K562 (cell line): ENCODE measurements around the gene RABGAP1L. TPM values are rescaled to one million over a fixed set of nuclear protein-coding genes. Genes with fewer than 3 reads are reported as not detected.

ENCODE experiments used
- BRD4 ChIP-seq: fragments of 200-600 bp; sonication (generic); IDR thresholded peaks from 2 replicates; pipeline ENCODE4 v1.6.1; 2017; ENCODE audit warnings: inconsistent platforms
- COPS2 ChIP-seq: fragments of 450-650 bp; conservative IDR thresholded peaks from 2 replicates; pipeline ENCODE4 v1.6.1; 2016; ENCODE audit warnings: mild to moderate bottlenecking, moderate library complexity
- CREB1 ChIP-seq, 2 experiments: sonication (generic) in 1 of 2; formaldehyde crosslinking in 1 of 2; IDR thresholded peaks; 2 replicates each; pipeline versions ENCODE4 v1.6.1 to v1.8.0; 2012 to 2022; ENCODE audit warnings: inconsistent platforms in 1 of 2, mild to moderate bottlenecking in 1 of 2, missing genetic modification reagents in 1 of 2, moderate library complexity in 1 of 2
- CSDE1 ChIP-seq, 2 experiments: fragments of 450-650 bp; IDR thresholded peaks; 2 replicates each; pipeline ENCODE4 v1.6.1; 2016; ENCODE audit warnings: mild to moderate bottlenecking in 1 of 2
- GTF2F1 ChIP-seq: IDR thresholded peaks from 2 replicates; pipeline ENCODE4 v1.6.1; 2011; ENCODE audit warnings: low read depth, low read length, improper control_type of control experiment
- JUNB ChIP-seq: fragments of 450-650 bp; formaldehyde crosslinking; conservative IDR thresholded peaks from 2 replicates; pipeline ENCODE4 v1.4.0; 2020; ENCODE audit warnings: mild to moderate bottlenecking
- KAT7 ChIP-seq: sonication (generic); formaldehyde crosslinking; IDR thresholded peaks from 2 replicates; pipeline ENCODE4 v1.8.0; 2022; ENCODE audit warnings: missing genetic modification reagents, mild to moderate bottlenecking, borderline replicate concordance
- KDM1A ChIP-seq, 2 experiments: fragments of 450-650 bp; IDR thresholded peaks; 2 replicates each; pipeline ENCODE4 v1.6.1; 2016; ENCODE audit warnings: mild to moderate bottlenecking in 2 of 2
- MCM7 ChIP-seq, 2 experiments: fragments of 450-650 bp; IDR thresholded peaks; 2 replicates each; pipeline ENCODE4 v1.6.1; 2016 to 2018
- MEF2A ChIP-seq: IDR thresholded peaks from 2 replicates; pipeline ENCODE4 v1.6.1; 2011; ENCODE audit warnings: low read depth, mild to moderate bottlenecking, low read length, moderate library complexity; ENCODE audit not compliant: control insufficient read depth
- MTA3 ChIP-seq: fragments of 450-650 bp; formaldehyde crosslinking; IDR thresholded peaks from 2 replicates; pipeline ENCODE4 v1.6.1; 2017; ENCODE audit warnings: mild to moderate bottlenecking, borderline replicate concordance
- SMARCA4 ChIP-seq: fragments of 450-650 bp; IDR thresholded peaks from 2 replicates; pipeline ENCODE4 v1.6.1; 2016
- TBP ChIP-seq: optimal IDR thresholded peaks from 2 replicates; pipeline ENCODE3; 2011; ENCODE audit warnings: low read depth, low read length, improper control_type of control experiment
- U2AF1 ChIP-seq: fragments of 200-400 bp; formaldehyde crosslinking; optimal IDR thresholded peaks from 2 replicates; pipeline ENCODE3; 2017; ENCODE audit warnings: mild to moderate bottlenecking, low read depth, low read length, moderate library complexity
- YY1 ChIP-seq, 3 experiments: IDR thresholded peaks; 2 replicates each; pipeline ENCODE4 v1.6.1; 2011; ENCODE audit warnings: low read length in 2 of 3, mild to moderate bottlenecking in 2 of 3, moderate library complexity in 2 of 3, borderline replicate concordance in 1 of 3, control low read depth in 1 of 3, low read depth in 1 of 3; ENCODE audit not compliant: insufficient read depth in 3 of 3, insufficient replicate concordance in 2 of 3, control insufficient read depth in 1 of 3, insufficient read length in 1 of 3; ENCODE audit errors: extremely low read depth in 1 of 3
- ZBTB40 ChIP-seq, 2 experiments: fragments of 450-650 bp in 1 of 2; sonication (generic) in 1 of 2; formaldehyde crosslinking in 1 of 2; IDR thresholded peaks; 2 replicates each; pipeline versions ENCODE4 v1.7.1 to v1.9.0; 2016 to 2022; ENCODE audit warnings: inconsistent platforms in 1 of 2, mild to moderate bottlenecking in 1 of 2, missing genetic modification reagents in 1 of 2
- ZNF124 ChIP-seq: sonication (generic); formaldehyde crosslinking; IDR thresholded peaks from 2 replicates; pipeline ENCODE4 v1.8.1; 2022; ENCODE audit warnings: missing genetic modification reagents
- ZNF41 ChIP-seq: fragments of 250-450 bp; sonication (Bioruptor Pico); conservative IDR thresholded peaks from 2 replicates; pipeline ENCODE4 v1.4.0; 2020; ENCODE audit warnings: mild to moderate bottlenecking
- ZNF444 ChIP-seq: fragments of 250-450 bp; sonication (Bioruptor Pico); IDR thresholded peaks from 2 replicates; pipeline ENCODE4 v1.4.0; 2020; ENCODE audit warnings: mild to moderate bottlenecking, moderate library complexity
- ZNF589 ChIP-seq: fragments of 200-800 bp; sonication (Bioruptor generic); IDR thresholded peaks from 2 replicates; pipeline ENCODE4 v1.6.1; 2016; ENCODE audit warnings: low read depth, missing genetic modification characterization, missing compliant biosample characterization
- polyA plus RNA-seq, 8 experiments: library from polyadenylated mRNA; depleted of rRNA in 4 of 8; stranded (reverse) in 5 of 8; unstranded in 3 of 8; fragments of >200 nt; fragmentation: Nextera tagmentation in 2 of 8; fragmentation: Illumina TruSeq in 1 of 8; extraction: Ambion mirVana in 2 of 8; extraction: Trizol in 1 of 8; gene quantifications; 2 replicates each; pipeline versions ENCODE4 v1.2.1 to v1.2.3, GENCODE V29; 2011 to 2014; ENCODE audit warnings: inconsistent platforms in 1 of 8, missing spikeins in 1 of 8
- total RNA-seq, 7 experiments: library from RNA; depleted of rRNA in 6 of 7; stranded (reverse); fragments of >200 nt in 6 of 7; fragmentation: Illumina TruSeq in 2 of 7; extraction: Trizol in 2 of 7; gene quantifications; 2 replicates each; pipeline versions ENCODE4 v1.2.1 to v1.2.3, GENCODE V29; 2011 to 2021; ENCODE audit warnings: low replicate concordance in 1 of 7

RABGAP1L gene
- total and polyA plus RNA-seq, 9 of the 15 experiments (the other 6 are each of a cell fraction or from before 2014, with no cell fraction given), result 16.5 to 44.9 (median 26.7) TPM

- TF ChIP-seq ZBTB40 (IDR thresholded peaks at IDR 0.05) (no peak), ZBTB40 (CRISPR knock-in tag; IDR thresholded peaks at IDR 0.05) (no peak), KDM1A (IDR thresholded peaks at IDR 0.05) (no peak), KAT7 (no peak), ZNF444 (no peak), TBP (peak; percentile 32), CREB1 (IDR thresholded peaks at IDR 0.05) (no peak; the same call in 1 of the 2 replicates), CREB1 (CRISPR knock-in tag; IDR thresholded peaks at IDR 0.05) (0 out of 2 replicates have a peak, but pooled peaks have one; percentile 33), MTA3 (no peak; the same call in 1 of the 2 replicates), JUNB (CRISPR knock-in tag) (no peak), CSDE1 (IDR thresholded peaks at IDR 0.05) (no peak), MEF2A (peak; percentile 69), COPS2 (no peak), ZNF124 (no peak), ZNF41 (CRISPR knock-in tag) (no peak), U2AF1 (no peak), ZNF589 (0 out of 2 replicates have a peak, but pooled peaks have one; percentile 66), GTF2F1 (no peak), SMARCA4 (peak; percentile 77), BRD4 (no peak), MCM7 (IDR thresholded peaks at IDR 0.05) (no peak), YY1 (IDR thresholded peaks at IDR 0.05; ENCODE audit: borderline replicate concordance in 1 of 3, control insufficient read depth in 1 of 3, extremely low read depth in 1 of 3, insufficient read depth in 3 of 3, insufficient read length in 1 of 3, insufficient replicate concordance in 2 of 3, low read depth in 1 of 3, low read length in 2 of 3) (peak in 1 of 3 experiments; percentile 18)
Measured at GRCh38 chr1:174964261-174964971, 805.1 kb downstream of the RABGAP1L start (continued).
